OCI-LY3 (cell line): ENCODE measurements around the gene MRPS31.

Experiments
- H2AFZ ChIP-seq: fragments of 200-600, 300-600 bp; shearing (Covaris generic); 2 replicates; pipeline ENCODE4 v1.6.0; 2014; ENCODE audit warnings: antibody characterized with exemption, low read depth, low read length
- H3K27ac ChIP-seq: fragments of 200-600, 300-600 bp; sonication (generic); 2 replicates; pipeline ENCODE4 v1.5.1; 2014; ENCODE audit warnings: mild to moderate bottlenecking, low read length, moderate library complexity, mixed read lengths
- H3K27me3 ChIP-seq: fragments of 200-600, 300-600 bp; sonication (generic); 2 replicates; pipeline ENCODE4 v1.6.1; 2014; ENCODE audit warnings: low read depth, low read length, mixed read lengths
- H3K36me3 ChIP-seq: fragments of 200-600, 300-600 bp; sonication (generic); replicated peaks from 2 replicates; pipeline ENCODE3; 2014; ENCODE audit warnings: low read depth, low read length, mixed read lengths
- H3K4me1 ChIP-seq: fragments of 300-600, 200-600 bp; sonication (generic); 2 replicates; pipeline ENCODE4 v1.6.1; 2014; ENCODE audit warnings: low read length, mixed read lengths
- H3K4me2 ChIP-seq: fragments of 200-600, 300-600 bp; sonication (generic); 2 replicates; pipeline ENCODE4 v1.6.1; 2014; ENCODE audit warnings: low read length, mixed read lengths
- H3K4me3 ChIP-seq: fragments of 300-600, 200-600 bp; sonication (generic); 2 replicates; pipeline ENCODE4 v1.5.1; 2014; ENCODE audit warnings: antibody characterized with exemption, mild to moderate bottlenecking, low read length, moderate library complexity
- H3K79me2 ChIP-seq: fragments of 300-600, 200-600 bp; shearing (Covaris generic); 2 replicates; pipeline ENCODE4 v1.6.1; 2014; ENCODE audit warnings: mild to moderate bottlenecking, low read length, mixed read lengths
- H3K9ac ChIP-seq: fragments of 300-600, 200-600 bp; shearing (Covaris generic); 2 replicates; pipeline ENCODE4 v1.6.0; 2014; ENCODE audit warnings: mild to moderate bottlenecking, low read length, moderate library complexity
- H3K9me3 ChIP-seq: fragments of 200-600, 300-600 bp; shearing (Covaris generic); 2 replicates; pipeline ENCODE4 v1.6.1; 2014; ENCODE audit warnings: low read length, mixed read lengths; ENCODE audit not compliant: insufficient read depth
- H4K20me1 ChIP-seq: fragments of 200-600, 300-600 bp; sonication (generic); 2 replicates; pipeline ENCODE4 v1.6.1; 2016; ENCODE audit warnings: low read length, mixed read lengths; ENCODE audit not compliant: insufficient read depth
- EZH2phosphoT487 ChIP-seq: fragments of 200-600 bp; shearing (Covaris generic); IDR thresholded peaks from 2 replicates; pipeline ENCODE4 v1.6.1; 2018; ENCODE audit warnings: antibody characterized with exemption, mixed run types, low read depth
- TF ChIP-seq, protein P1 (sequence below): fragments of 200-600, 300-600 bp; sonication (generic); IDR thresholded peaks from 2 replicates; pipeline ENCODE4 v1.5.1; 2014; ENCODE audit warnings: antibody characterized with exemption, low read length, low read depth

MRPS31 gene

DNA sequence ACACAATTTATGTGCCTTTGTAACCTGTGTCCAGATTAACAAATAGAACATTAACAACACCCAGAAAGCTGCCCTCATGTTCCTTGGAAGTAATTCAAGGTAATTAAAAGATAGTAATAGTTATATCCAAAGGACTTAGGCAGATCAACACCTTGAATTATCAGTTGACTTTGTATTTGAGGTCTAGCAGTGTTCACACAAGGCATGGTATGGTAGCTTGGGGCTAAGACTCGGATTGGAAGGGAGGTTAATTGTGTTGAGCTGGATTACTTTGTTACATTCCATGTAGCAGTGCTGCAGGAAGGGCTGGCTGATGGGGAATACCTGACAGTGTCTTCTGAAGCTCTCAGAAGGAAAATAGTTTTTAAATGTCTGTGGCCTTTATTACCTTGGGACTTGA is 35.3 kb upstream of the MRPS31 start:
- H3K36me3 ChIP-seq: peaks cover 43% of the 10 kb centered on the region

DNA sequence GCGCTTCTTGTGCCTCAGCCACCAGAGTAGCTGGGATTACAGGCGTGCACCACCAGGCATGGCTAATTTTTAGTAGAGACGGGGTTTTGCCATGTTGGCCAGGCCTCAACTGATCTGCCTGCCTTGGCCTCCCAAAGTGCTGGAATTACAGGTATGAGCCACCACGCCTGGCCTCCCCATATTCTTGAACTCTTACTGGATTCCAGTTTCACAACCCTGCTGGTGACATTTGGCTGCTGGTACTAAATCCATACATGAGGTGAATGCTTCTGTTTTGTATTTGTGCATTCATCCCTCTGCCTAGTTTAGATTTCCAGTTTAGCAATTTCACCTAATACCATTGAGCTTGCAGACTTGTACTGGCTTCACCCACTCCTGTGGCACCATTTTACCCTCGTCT is 32.3 kb upstream of the MRPS31 start:
- Histone ChIP-seq H4K20me1 (no peaks in the 10 kb centered on the region), H2AFZ (no peak overlapping the region), H3K36me3 (peaks cover 44% of the 10 kb centered on the region), H3K27ac (no peak overlapping the region), H3K4me2 (no peak overlapping the region), H3K4me1 (no peaks in the 10 kb centered on the region), H3K9me3 (no peaks in the 10 kb centered on the region), H3K79me2 (no peaks in the 10 kb centered on the region), H3K9ac (no peak overlapping the region), H3K27me3 (no peaks in the 10 kb centered on the region), H3K4me3 (no peak overlapping the region)
- TF ChIP-seq, protein P1, sequence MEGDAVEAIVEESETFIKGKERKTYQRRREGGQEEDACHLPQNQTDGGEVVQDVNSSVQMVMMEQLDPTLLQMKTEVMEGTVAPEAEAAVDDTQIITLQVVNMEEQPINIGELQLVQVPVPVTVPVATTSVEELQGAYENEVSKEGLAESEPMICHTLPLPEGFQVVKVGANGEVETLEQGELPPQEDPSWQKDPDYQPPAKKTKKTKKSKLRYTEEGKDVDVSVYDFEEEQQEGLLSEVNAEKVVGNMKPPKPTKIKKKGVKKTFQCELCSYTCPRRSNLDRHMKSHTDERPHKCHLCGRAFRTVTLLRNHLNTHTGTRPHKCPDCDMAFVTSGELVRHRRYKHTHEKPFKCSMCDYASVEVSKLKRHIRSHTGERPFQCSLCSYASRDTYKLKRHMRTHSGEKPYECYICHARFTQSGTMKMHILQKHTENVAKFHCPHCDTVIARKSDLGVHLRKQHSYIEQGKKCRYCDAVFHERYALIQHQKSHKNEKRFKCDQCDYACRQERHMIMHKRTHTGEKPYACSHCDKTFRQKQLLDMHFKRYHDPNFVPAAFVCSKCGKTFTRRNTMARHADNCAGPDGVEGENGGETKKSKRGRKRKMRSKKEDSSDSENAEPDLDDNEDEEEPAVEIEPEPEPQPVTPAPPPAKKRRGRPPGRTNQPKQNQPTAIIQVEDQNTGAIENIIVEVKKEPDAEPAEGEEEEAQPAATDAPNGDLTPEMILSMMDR: no peak
- TF ChIP-seq EZH2phosphoT487: no peak

More for the DNA sequence above, 35.3 kb upstream of the MRPS31 start:
- Histone ChIP-seq H2AFZ (no peak overlapping the region), H3K4me2 (no peak overlapping the region), H3K4me3 (no peak overlapping the region), H3K27me3 (no peaks in the 10 kb centered on the region), H3K4me1 (no peaks in the 10 kb centered on the region), H3K9ac (no peak overlapping the region), H4K20me1 (no peaks in the 10 kb centered on the region), H3K79me2 (no peaks in the 10 kb centered on the region), H3K27ac (no peak overlapping the region), H3K9me3 (no peaks in the 10 kb centered on the region)
- TF ChIP-seq EZH2phosphoT487: no peak
- TF ChIP-seq, protein P1: no peak

DNA sequence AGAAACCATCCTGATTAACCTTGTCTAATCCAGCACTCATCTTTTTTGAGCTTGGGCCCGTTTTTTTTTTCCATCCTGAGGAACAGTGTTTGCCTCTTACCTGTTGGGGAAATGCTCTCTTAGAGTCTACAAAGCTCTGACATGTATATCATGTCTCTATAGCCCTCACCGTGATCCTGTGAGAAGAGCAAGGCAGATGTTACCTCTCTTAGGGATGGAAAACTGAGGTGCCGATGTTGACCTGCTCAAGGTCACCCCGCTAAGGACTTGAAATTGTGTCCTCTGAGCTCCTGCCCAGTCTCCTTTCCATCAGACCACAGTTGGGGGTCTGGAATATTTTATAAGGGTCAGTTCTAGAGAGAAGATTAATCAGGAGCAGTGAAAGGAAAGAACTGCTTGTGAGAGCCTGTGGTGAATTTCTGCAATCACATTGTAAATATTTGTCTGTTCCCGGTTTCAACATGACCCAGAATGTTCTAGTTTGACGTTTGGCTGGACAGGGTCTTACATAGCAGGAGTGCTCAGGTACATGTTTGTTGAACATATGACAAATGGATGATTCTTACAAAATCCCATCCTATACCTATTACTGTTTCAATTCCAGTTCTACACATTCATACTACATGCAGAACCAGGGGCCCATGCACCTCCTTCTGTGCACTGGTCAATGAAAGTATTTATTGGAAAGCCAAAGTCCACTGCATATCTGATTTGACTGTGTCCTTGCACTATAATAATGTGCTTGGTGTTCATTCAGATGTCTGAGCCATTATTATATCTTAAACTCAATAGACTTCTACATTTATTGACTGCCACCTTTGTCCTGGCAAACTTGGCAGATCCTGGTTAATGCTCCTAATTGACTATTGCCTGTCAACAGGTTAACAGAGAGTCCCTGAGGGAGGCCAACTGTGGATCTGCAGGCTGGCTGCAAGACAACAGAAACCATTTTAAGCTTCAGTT is 30.5 kb upstream of the MRPS31 start:
- no peaks in the 10 kb centered on the region for H3K27me3 ChIP-seq
- no peak overlapping the region for H2AFZ ChIP-seq
- no peak for TF ChIP-seq EZH2phosphoT487
- TF ChIP-seq, protein P1: no peak
- H3K4me3 ChIP-seq: no peak overlapping the region
- H3K9me3 ChIP-seq: no peaks in the 10 kb centered on the region
- H3K4me2 ChIP-seq: no peak overlapping the region
- no peaks in the 10 kb centered on the region for H3K4me1 ChIP-seq
- no peak overlapping the region for H3K9ac ChIP-seq
- no peaks in the 10 kb centered on the region for H4K20me1 ChIP-seq
- no peaks in the 10 kb centered on the region for H3K79me2 ChIP-seq
- H3K36me3 ChIP-seq: peaks cover 43% of the 10 kb centered on the region
- no peak overlapping the region for H3K27ac ChIP-seq

DNA sequence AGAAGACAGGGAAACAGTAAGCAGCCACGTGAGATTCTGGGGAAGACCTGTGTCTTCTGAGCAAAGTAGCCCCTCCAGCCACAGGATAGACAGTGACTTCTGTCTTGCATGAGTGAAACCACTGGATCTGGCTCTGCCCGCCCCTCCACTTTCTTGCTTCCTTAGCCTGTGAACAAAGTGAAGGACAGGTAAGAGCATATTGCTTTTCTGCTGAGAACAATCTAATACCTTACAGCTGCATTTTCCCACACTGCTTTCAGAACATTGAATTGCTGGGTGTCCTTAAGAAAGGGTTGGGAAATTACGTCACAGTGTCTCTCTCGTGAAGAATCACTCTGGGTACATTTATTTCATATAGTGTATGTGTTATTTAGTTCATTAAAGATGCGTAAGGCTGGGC is 29.6 kb upstream of the MRPS31 start:
- H3K4me2 ChIP-seq: no peak overlapping the region
- peaks cover 40% of the 10 kb centered on the region for H3K36me3 ChIP-seq
- no peak overlapping the region for H3K9ac ChIP-seq
- H3K9me3 ChIP-seq: no peaks in the 10 kb centered on the region
- no peak overlapping the region for H3K4me3 ChIP-seq
- no peaks in the 10 kb centered on the region for H3K4me1 ChIP-seq
- no peaks in the 10 kb centered on the region for H3K27me3 ChIP-seq
- no peak overlapping the region for H3K27ac ChIP-seq
- TF ChIP-seq, protein P1: no peak
- no peak for TF ChIP-seq EZH2phosphoT487
- no peak overlapping the region for H2AFZ ChIP-seq
- H3K79me2 ChIP-seq: no peaks in the 10 kb centered on the region
- no peaks in the 10 kb centered on the region for H4K20me1 ChIP-seq
